ENCODE data around the gene FAM13A. TPM values are rescaled to one million over a fixed set of nuclear protein-coding genes. Genes with fewer than 3 reads are reported as not detected.

FAM13A gene
- total and polyA plus RNA-seq, 11 donors, result 3.7 to 30.4 (median 11.5) TPM

DNA sequence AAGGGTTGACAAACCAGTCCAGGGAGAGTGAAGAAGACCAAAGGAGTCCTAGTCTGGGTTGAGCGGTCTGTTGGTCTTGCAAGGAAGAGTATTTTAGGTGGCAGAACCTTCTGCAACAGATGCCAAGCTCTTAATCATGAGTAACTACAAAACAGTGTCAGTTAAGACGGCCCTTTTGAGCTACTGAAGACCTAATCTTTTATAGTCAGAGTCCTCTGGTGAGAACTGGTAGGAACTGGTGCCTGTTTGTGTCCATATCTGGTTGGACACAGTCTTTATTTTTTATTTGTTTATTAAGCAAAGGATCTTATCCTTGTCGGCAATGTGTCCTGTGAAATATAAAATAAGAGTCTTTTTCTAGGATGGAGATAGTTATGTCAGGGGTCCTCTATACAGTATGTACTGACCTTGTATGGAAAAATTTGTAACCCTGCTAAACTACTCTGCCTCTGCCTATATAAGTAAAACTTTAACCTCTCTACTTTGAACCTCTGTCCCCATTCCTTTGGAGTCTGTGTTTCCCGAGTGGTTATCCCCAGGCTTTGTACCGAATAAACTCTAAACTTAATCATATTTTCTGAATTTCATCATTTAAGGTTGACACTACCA lies 47.1 kb downstream of the FAM13A start:
- TF ChIP-seq POLR2A (IDR thresholded peaks at IDR 0.05), result no peak
- TF ChIP-seq CTCF (IDR thresholded peaks at IDR 0.05), result no peak
- DNase-seq, result no peak
- 91 to 95% (median 94%) methylated on average over 5 of the region's 5 CpGs for WGBS, 4 donors
- H3K27ac ChIP-seq, result no peak overlapping the region
- H3K27me3 ChIP-seq, result no peaks in the 10 kb centered on the region
- H3K9me3 ChIP-seq, result peaks cover 0 to 12% (median 3%) of the 10 kb centered on the region in 12 donors
- intact Hi-C loops (cut with DNase I), result no loop called here
- ATAC-seq, result no peak
- H3K36me3 ChIP-seq, result peaks cover 0 to 10% (median 0%) of the 10 kb centered on the region in 9 donors
- H3K4me1 ChIP-seq, result no peaks in the 10 kb centered on the region
- no peak overlapping the region for H3K4me3 ChIP-seq

DNA sequence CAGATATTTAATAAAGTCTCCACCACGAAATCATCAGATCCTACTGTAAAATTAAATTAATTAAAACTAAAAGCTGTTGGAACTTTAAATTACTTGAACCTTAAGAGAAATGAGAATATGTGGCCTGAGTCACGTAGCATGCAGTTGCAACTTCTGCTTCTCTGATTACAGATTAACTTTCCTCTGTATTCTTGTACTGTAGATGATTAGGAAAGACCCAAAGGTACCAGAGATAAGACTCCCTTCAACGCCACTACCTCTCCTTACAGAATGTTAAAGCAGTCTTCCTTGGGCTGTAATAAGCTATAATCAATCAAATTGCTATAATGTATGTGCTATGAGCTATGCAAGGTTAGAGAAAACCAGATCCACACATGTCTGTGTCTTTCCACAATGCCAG lies 47.9 kb downstream of the FAM13A start:
- H3K36me3 ChIP-seq, result peaks cover 0 to 7% (median 0%) of the 10 kb centered on the region in 9 donors
- intact Hi-C loops (cut with DNase I), result no loop called here
- H3K27ac ChIP-seq, result no peak overlapping the region
- DNase-seq, result no peak
- ATAC-seq, result no peak
- no peaks in the 10 kb centered on the region for H3K4me1 ChIP-seq
- no peaks in the 10 kb centered on the region for H3K27me3 ChIP-seq
- 88 to 94% (median 94%) methylated on average over 3 of the region's 3 CpGs for WGBS, 4 donors
- no peak for TF ChIP-seq CTCF (IDR thresholded peaks at IDR 0.05)
- no peak for TF ChIP-seq POLR2A (IDR thresholded peaks at IDR 0.05)
- H3K9me3 ChIP-seq, result peaks cover 0 to 7% (median 0%) of the 10 kb centered on the region in 12 donors
- no peak overlapping the region for H3K4me3 ChIP-seq

- DNase-seq (no peak), ATAC-seq (no peak)
- Histone ChIP-seq H3K4me1 (no peaks in the 10 kb centered on the region), H3K27ac (no peak overlapping the region), H3K4me3 (no peak overlapping the region), H3K36me3 (no peaks in the 10 kb centered on the region), H3K9me3 (peaks cover 0 to 7% (median 0%) of the 10 kb centered on the region in 12 donors), H3K27me3 (no peaks in the 10 kb centered on the region)
- no peak for TF ChIP-seq CTCF (IDR thresholded peaks at IDR 0.05)
- TF ChIP-seq POLR2A (IDR thresholded peaks at IDR 0.05), result no peak
- 90 to 99% (median 97%) methylated on average over 2 of the region's 2 CpGs for WGBS, 4 donors
- intact Hi-C loops (cut with DNase I), result no loop called here
These were observed 48.8 kb downstream of the FAM13A start for GRCh38 chr4:89008166-89008565.

- ATAC-seq, result no peak
These were observed 49.5 kb downstream of the FAM13A start for GRCh38 chr4:89007338-89007939.

More at GRCh38 chr4:89007338-89007939, 49.5 kb downstream of the FAM13A start:
- H3K4me3 ChIP-seq, result no peak overlapping the region
- H3K27me3 ChIP-seq, result no peaks in the 10 kb centered on the region
- H3K36me3 ChIP-seq, result no peaks in the 10 kb centered on the region
- no peak for DNase-seq
- no peak overlapping the region for H3K27ac ChIP-seq
- TF ChIP-seq POLR2A (IDR thresholded peaks at IDR 0.05) (no peak), CTCF (IDR thresholded peaks at IDR 0.05) (no peak)
- peaks cover 0 to 4% (median 0%) of the 10 kb centered on the region in 12 donors for H3K4me1 ChIP-seq
- intact Hi-C loops (cut with DNase I), result no loop called here
- peaks cover 0 to 7% (median 0%) of the 10 kb centered on the region in 12 donors for H3K9me3 ChIP-seq
- 89 to 97% (median 94%) methylated on average over 6 of the region's 6 CpGs for WGBS, 4 donors

Data from heart left ventricle (tissue), 16 donors.